Activated T-cell treated with anti-CD3 and anti-CD28 coated beads for 48 hours (primary cell): ENCODE results near the gene HNRNPAB.
"Not testable (repeated sequence)": the region's sequence is repeated elsewhere in the genome, so short reads cannot be mapped to it uniquely, and the experiment has no call there.

Experiments
- DNase-seq: peaks from one replicate; pipeline ENCODE4 v3.0.0-alpha.2; 2020; ENCODE audit warnings: low read depth

Gene HNRNPAB

DNA sequence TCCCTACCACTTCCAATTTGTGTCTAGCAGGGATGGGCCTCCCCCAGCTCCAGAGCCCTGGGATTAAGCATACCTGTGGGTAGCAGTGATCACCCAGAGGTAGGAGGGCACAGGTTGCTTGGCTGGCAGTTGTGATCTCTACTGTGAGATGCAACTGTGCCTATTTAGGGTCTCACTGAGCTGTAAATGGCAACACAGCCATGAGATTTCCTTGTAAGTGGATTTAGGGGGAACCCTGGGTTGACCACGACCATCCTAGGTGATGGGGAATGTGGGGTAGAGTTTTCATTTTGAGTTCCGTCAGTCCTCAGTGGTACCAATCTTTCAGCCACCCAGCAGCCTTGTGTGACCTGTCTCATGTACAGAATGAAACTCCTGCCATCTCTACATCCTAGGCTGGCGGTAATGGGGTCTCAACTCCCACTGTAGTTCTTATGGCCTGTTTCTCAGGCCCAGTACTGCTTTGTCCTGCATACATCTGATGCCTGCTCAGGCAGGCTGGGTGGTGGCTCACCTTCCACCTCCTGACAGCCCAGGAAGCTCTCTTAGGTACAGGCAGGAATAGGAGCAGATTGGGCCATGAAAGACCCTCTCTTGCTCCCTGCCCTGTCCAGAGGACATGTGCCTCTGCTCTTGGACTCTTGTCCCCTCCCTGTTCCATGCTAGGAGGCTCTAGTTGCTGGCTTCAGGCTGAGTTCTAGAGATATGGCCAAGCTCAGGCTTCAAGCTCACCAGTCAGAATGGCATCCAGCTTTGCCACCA lies 8.1 kb downstream of the HNRNPAB start:
- no peak for DNase-seq

DNA sequence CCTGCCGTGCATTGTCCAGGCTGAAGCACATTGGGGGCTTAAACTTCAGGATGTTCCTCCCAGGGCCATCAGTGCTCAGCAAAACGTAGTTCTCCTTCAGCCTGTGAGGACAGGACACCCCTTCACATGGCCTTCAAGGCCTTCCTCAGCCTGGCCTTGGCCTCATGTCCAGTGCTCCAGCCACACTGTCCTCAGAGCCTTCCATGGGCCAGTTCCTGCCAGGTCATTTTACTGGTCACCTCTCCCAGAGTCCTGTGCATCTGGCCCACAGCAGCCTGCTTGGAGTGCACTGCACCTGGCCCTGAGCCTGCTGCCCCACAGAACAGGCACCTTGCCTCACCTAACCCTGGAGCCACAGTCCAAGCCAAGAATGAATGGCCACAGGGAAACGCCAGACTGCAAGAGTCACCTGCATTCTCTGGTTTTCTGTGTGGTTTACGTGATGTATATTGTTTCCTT lies 8.7 kb downstream of the HNRNPAB start:
- no peak for DNase-seq

DNA sequence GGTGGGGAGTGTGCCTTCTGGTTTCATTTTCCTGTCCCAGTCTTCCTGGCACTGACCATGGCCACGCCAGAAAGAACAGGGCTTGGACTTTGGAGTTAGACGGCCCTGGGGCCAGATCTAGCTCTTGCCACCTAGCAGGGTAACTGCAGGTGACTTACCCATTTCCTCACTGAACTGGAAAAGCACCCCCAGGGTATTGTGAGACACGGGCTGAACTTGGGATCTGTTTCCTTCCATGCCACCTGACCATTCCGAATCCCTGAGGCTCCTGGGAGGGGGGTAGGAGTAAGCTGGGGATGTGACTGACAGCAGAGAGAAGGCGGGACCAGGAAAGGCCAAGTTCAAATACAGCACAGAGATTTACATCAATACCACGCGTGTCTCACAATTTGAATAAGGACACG lies 9.4 kb downstream of the HNRNPAB start:
- DNase-seq: no peak

DNA sequence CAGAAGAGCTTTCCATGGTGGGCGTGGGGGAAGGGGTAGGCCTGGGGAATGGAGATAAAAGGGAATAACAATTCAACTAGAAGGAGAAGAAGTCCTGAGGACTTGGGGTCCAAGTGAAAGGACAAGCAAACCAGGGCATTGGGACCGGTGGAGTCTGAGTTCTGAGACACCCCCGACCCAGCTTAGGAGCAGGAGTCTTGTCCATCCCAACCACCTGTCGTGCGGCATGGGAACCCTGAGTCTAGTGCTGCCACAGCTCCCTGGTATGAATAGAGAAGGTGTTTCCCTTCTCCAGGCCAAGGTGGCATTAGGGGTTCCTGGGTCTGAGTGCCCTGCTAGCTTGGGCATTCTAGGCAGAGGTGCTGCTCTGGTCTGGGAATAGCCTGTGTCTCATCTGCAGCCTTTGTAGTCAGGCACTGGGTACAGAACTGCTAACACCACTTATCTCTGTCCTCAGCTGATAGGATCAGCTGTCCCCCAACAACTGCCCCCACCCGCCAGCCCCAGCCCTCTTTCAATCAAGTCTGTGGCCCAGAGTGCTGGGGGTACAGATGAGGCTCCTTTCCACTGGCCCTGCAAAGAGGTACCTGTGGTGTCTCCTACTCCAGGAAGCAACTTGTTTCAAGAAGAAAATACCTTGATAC lies 9.9 kb downstream of the HNRNPAB start:
- DNase-seq: no peak

DNA sequence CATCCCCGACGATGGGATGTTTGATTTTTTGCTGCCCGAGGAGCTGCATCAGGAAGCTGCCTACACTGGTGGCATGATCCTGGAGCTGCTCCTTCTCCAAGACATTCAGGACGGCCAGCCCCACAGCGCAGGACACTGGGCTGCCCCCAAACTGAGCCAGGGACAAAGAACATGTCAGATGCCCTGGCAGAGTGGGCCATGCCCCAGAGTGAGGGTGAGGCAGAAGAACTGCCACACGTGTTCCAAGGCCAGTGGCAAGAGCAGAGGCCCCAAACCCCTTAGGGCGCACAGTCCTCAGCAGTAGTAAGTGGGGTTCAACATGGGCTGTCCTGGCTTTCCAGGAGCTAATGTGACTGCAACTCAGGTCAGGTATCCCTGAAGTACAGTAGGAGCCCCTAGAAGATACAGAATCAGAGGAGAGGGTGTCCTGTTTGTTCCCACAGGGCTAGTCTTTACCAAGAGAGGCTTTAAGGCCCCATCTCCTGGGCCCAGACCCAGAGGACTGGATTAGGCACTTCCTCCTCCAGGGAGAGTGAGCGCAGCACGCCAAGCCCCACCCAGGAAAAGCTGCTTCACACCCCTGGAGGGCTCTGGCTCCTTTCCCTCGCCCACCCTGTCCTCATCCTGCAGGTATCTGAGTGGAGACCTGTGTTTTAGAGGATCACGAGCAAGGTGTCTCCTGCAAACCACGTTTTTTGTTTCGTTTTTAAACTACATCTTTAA lies 11.1 kb downstream of the HNRNPAB start:
- no peak for DNase-seq

DNA sequence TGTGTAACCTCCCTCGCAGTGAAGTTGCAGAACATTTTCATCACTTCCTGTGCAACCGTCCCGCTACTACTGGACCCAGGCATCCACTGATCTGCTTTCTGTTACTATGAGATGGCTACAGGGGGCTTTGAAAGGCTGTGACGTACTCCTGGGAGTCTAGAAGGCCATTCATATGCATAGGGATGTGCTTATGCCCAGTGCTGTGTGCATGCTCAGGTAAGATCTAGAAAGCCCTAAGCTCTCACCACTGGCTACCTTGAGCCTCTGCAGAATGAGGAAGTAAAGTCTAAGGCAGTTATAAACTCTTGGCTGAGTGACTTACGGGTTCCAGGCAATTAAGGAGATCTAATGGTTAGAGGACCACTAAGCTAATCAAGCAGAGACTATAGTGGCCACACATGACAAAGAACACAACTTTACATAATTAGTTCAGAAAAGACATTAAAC lies 11.8 kb downstream of the HNRNPAB start:
- DNase-seq: no peak

DNA sequence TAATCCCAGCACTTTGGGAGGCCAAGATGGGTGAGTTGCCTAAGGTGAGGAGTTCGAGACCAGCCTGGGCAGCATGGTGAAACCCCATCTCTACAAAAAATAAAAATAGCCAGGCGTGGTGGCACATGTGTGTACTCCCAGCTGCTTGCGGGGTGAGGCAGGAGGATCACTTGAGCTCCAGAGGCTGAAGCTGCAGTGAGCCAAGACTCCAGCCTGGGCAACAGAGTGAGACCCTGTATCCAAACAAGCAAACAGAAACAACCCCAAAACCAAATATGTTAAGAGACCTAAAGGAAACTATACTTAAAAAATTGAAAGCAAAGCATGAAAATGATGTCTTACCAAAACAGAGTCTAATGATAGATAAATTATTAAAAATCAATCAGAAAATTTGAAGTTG lies 12.4 kb downstream of the HNRNPAB start:
- no peak for DNase-seq

DNA sequence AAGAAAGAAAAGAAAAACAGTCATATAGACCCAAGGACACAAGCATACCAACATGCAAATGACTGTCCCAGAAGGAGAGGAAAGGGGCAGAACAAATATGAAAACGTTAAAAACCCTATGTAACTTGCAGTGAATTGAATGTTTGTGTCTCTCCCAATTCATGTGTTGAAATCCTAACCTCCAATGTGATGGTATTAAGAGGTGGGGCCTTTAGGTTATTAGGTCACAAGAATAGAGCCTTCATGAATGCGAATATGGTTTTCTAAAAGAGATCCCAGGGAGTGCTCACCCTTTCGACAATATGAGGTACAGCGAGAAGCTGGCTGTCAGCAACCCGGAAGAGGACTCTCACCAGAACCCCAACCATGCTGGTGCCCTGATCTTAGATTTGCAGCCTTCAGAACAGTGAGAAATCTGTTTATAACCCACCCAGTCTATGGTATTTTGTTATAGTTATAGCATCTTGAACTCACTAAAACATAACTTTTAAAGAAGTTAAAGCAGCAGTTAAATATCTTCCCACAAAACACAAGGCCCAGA lies 14.0 kb downstream of the HNRNPAB start:
- DNase-seq: no peak

DNA sequence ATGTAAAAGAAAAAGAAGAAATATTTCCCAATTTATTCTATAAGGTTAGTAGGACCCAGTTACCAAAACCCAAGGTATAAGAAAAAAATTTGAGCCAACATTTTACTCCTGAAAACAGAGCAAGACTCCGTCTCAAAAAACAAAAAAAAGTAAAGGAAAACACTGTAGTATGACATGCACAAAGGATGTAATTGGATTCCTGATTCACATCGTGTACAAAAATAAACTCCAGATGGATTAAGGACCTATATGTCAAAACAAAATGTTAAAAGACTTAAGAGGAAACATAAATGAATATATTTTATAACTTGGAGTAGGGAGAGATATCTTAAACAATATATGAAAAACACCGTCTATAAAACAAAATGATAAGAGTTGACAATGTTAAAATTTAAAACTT lies 14.5 kb downstream of the HNRNPAB start:
- DNase-seq: no peak

DNA sequence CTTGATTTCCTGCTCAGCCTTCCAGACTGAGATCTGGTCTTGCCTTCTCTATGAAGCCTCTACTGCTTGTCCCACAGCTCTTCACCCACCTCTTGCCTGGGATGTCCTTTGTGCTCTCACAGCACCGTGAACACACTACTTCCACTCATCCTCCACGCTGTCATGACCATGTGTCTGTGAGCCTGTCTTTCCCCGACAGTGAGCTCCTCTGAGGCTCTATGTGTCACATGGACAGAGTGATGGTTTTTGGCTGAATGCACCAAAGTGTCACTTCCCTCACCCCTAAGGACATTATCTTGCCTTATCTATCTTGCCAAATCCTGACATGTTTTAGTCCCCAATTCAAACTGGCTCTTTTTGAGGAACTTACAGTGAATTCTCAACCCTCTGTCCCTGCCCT lies 16.9 kb downstream of the HNRNPAB start:
- DNase-seq: no peak

DNA sequence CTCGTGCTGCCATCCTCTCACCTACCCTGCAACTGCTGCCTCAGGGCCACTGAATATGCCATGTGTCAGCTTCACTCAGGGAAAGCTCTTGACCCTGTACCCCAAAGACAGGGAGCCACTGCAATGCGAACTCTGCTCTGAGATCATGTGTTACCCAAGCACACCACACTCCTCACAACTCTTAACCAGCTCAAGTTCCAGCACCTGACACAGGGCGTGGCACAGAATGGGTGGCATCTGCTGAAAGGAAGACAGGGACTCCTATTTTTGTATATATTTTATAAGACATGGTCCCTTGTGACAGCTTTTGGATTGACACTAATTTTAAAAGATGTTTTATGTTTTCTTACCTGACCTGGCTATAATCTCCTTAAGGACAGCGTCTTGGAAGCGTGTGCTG lies 17.5 kb downstream of the HNRNPAB start:
- DNase-seq: no peak

DNA sequence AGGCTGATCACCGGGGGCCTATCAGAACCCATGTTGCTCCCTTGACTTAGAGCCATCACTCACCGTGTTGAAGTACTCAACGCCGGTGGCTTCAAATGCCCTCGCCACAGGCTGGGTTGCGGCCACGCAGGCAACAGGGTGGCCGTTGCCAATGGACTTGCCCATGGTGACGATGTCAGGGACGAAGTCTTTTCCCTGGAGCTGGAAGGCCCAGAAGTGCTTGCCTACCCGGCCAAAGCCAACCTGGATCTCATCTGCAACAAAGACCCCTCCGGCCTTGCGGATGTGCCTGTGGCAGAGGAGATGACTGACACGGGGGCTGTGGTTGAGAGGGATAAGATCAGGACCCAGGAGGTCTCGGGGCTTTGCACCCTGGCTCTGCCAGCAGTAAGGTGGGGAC lies 18.0 kb downstream of the HNRNPAB start:
- DNase-seq: no peak

DNA sequence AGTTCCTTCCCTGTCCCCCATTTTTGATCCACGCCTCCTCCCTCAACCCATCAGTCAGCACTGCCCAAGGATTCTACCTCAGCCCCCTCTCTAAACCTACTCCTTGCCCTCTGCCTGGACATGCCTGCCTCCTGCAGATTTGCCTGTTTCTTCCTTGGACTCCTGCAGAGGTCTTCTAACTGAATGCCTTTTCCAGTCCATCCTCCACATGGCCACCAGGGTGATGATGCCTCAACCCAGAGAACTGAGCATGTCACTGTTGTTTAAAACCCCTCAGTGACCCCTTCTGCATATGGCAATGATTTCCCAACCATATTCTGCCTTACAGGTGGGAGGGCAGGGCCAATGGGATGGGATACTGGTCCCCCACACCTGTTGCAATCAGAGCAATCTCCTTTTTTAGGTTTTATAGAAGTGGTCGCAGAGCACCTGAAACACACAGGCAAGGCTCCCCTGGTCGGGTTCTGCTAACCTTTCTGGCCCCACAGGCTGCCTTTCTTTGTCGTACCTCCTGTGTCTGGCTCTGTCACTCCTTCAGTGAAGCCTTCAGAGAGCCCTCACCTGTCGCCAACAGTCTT lies 19.0 kb downstream of the HNRNPAB start:
- DNase-seq: no peak

DNA sequence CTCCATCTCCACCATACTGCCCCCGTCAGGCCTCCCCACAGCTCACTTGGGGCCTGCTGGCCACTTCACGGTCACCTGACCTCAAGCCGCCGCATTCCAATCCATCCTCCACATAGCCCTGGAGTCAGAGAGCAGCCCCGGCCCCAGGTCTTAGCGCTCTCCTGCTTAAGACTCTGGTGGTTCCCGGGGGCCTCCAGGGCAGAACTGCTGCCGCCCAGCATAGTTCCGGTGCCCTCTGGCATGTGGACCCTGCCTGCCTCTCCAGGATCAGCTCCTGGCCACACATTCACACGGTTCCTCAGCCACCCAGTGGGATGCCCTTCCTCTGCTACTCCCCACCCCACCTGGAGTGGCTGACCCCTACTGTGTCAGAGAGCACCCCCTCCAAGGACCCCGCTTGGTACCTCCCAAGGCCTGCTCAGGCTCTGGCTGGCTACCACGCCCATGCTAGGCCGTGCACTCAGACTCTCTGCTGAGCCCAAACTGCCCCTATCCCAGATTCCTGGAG lies 19.5 kb downstream of the HNRNPAB start:
- DNase-seq: no peak

DNA sequence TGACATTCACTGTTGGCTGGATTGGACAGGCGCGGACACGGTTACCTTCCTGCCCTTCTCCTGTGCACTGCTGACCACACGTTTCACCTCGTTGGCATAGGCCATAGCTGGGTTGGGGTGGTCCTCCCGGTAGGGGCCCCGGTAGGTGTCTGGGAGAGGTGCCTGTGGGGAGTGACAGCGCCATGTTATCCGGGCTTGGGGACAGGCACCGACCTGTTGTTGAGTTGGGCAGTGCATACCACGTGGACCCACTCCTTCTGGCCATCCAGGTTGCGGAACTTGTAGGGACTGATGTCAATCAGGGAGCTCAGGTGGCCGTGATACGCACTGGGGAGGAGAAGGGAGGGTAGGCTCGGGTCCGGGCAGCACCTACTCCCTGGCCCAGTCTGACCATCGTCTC lies 20.1 kb downstream of the HNRNPAB start:
- DNase-seq: no peak

DNA sequence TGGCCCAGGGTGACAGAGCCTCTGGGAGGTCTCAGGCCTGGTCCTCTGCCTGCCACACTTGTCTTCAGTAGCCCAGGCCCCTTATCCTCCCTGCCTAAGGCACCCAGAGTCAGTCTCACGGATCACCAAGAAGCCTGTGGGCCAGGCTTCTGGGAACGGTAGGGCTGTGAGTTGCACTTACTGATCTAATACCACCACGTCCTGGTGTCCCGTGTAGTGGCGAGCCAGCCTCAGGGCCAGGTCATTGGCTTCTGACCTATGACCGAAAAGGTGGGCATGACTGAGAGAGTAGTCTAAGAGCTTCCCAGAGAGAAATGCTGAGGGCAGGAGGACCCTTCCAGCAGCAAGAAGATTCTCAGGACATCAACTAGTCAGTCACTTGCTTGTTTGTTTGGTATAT lies 20.8 kb downstream of the HNRNPAB start:
- no peak for DNase-seq

DNA sequence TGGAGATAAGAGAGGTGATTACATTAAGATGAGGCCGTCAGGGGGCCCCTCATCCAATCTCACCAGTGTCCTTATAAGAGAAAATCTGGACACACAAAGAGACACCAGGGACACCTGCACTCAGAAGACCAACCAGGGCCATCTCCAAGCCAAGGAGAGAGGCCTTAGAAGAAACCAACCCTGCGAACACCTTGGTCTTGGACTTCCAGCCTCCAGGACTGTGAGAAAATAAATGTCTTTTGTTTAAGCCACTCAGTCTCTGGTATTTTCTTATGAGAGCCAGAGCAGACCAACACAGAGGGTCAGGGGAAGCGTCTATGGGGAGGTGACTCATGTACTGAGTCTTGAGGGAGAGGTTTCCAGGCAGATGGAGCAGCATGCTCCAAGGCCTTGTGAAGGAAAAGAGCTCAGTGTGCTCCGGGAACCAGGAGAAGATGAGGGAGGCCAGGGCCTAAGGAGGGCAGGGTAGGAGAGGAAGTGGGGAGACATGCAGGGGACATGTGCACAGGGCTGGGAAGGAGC lies 22.9 kb downstream of the HNRNPAB start:
- DNase-seq: no peak

DNA sequence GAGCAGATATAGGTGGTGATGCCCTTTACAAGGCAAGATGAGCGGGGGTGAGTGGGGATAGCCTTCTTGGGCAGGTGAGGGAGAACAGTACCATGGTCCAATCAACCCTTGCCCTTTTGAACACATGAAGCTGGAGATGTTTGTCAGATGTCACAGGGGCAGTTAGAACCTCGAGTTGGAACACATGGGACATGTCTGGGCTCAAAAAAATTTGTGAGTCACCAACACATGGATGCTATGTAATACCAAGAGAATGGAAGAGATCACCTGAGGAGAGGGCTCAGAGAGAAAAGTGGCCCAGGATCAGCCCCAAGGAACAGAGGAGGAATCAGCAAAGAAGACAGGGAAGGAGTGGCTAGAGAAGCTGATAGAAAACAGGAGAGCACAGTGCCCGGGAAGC lies 23.6 kb downstream of the HNRNPAB start:
- DNase-seq: no peak

DNA sequence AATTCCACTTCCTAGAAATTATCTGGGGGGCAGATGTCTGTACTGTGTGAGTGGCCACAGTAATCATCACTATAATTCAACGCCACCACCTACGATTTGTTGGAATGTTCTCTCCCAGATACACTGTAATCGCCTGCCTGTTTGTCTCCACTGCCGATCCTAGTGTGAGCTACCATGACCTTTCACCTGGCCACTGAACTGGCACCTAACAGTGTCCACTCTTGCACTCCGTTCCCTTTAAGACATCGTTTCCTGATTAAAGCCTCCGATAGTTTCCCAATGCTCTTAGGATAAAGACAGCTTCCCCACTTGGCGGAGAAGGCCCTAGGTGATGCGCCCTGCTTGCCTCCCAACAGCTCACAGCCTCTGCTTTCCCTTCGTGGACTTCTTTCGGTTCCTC lies 24.3 kb downstream of the HNRNPAB start:
- no peak for DNase-seq

DNA sequence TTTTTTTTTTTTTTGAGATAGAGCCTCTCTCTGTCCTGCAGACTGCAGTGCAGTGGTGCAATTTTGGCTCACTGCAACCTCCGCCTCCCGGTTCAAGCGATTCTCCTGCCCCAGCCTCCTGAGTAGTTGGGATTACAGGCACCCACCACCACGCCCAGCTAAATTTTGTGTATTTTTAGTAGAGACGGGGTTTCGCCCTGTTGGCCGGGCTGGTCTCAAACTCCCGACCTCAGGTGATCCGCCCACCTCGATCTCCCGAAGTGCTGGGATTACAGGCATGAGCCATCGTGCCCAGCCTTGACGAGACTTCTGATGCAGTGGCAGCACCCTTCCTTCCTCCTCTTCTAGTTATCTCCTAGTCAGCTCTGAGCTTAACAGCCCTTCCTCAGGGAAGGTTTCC lies 24.8 kb downstream of the HNRNPAB start:
- DNase-seq: not testable (repeated sequence)

DNA sequence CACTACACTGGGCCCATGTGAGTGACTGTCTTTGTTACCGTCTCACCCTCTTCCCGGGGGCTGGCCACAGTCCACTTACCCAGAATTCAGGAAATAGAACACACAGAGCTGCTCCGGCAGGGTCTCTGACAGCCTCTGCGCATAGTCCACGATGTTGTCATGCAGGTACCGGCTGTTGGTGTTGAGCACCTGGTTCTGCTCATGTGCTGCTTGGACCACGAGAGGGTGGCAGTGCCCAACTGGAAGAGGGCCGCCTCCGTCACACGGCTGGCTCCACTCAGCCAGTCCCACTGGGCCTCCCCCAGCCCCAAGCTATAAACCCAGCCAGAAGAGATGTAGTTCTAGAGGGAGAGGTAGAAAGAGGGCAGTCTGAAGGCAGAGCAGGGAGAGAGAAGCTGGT lies 25.5 kb downstream of the HNRNPAB start:
- no peak for DNase-seq
